Neural cell (in vitro differentiated cells): ENCODE measurements around the gene RRM1. TPM values are rescaled to one million over a fixed set of nuclear protein-coding genes. Genes with fewer than 3 reads are reported as not detected.

Source experiments
- H2AFZ ChIP-seq: fragments of 200-600, 300-800 bp; sonication (generic), shearing (Covaris generic); 2 replicates; pipeline ENCODE4 v1.6.0; 2014; ENCODE audit warnings: low read depth, mild to moderate bottlenecking, antibody characterized with exemption, low read length, moderate library complexity
- H3F3A ChIP-seq: fragments of 200-600 bp; shearing (Covaris generic); 2 replicates; pipeline ENCODE4 v1.6.1; 2016; ENCODE audit warnings: mild to moderate bottlenecking, moderate library complexity, mixed read lengths, antibody characterized with exemption, low read length; ENCODE audit not compliant: insufficient read depth, poor library complexity, severe bottlenecking
- H3K27ac ChIP-seq: fragments of 200-600, 300-800 bp; sonication (generic), shearing (Covaris generic); 2 replicates; pipeline ENCODE4 v1.5.1; 2014; ENCODE audit warnings: mild to moderate bottlenecking, low read length, moderate library complexity
- H3K27me3 ChIP-seq: fragments of 300-800, 200-600 bp; sonication (generic), shearing (Covaris generic); 2 replicates; pipeline ENCODE4 v1.6.0; 2014; ENCODE audit warnings: mild to moderate bottlenecking, low read depth, low read length, moderate library complexity; ENCODE audit not compliant: insufficient read depth
- H3K36me3 ChIP-seq: fragments of 300-800, 200-600 bp; sonication (generic), shearing (Covaris generic); 2 replicates; pipeline ENCODE4 v1.5.1; 2014; ENCODE audit warnings: mild to moderate bottlenecking, antibody characterized with exemption, low read length, moderate library complexity; ENCODE audit not compliant: insufficient read depth
- H3K4me2 ChIP-seq: fragments of 300-800, 200-600 bp; sonication (generic), shearing (Covaris generic); 2 replicates; pipeline ENCODE4 v1.6.0; 2014; ENCODE audit warnings: mild to moderate bottlenecking, low read length
- H3K4me3 ChIP-seq: fragments of 300-800, 200-600 bp; sonication (generic), shearing (Covaris generic); 2 replicates; pipeline ENCODE4 v1.5.1; 2014; ENCODE audit warnings: mild to moderate bottlenecking, low read length, moderate library complexity
- H3K79me2 ChIP-seq: fragments of 200-600 bp; shearing (Covaris generic); replicated peaks from 2 replicates; pipeline ENCODE4 v1.6.0; 2014; ENCODE audit warnings: mild to moderate bottlenecking, low read length, moderate library complexity; ENCODE audit not compliant: insufficient read depth
- H3K9ac ChIP-seq: fragments of 300-800, 200-600 bp; sonication (generic), shearing (Covaris generic); 2 replicates; pipeline ENCODE4 v1.6.1; 2016; ENCODE audit warnings: mild to moderate bottlenecking, low read length, mixed read lengths
- H3K9me2 ChIP-seq: fragments of 200-600 bp; shearing (Covaris generic); 2 replicates; pipeline ENCODE4 v1.6.1; 2016; ENCODE audit warnings: mild to moderate bottlenecking, low read length, mixed read lengths; ENCODE audit not compliant: insufficient read depth
- H3K9me3 ChIP-seq: fragments of 200-600, 300-800 bp; sonication (generic), shearing (Covaris generic); 2 replicates; pipeline ENCODE4 v1.6.1; 2016; ENCODE audit warnings: mild to moderate bottlenecking, mixed run types, low read length, moderate library complexity, mixed read lengths
- H4K20me1 ChIP-seq: fragments of 200-600 bp; shearing (Covaris generic); 2 replicates; pipeline ENCODE4 v1.6.1; 2016; ENCODE audit warnings: mild to moderate bottlenecking, mixed run types; ENCODE audit not compliant: insufficient read depth
- EP300 ChIP-seq: fragments of 450-650 bp; conservative IDR thresholded peaks from 2 replicates; pipeline ENCODE4 v1.6.1; 2014; ENCODE audit warnings: antibody characterized with exemption, mild to moderate bottlenecking, moderate library complexity; ENCODE audit not compliant: poor library complexity, severe bottlenecking
- EZH2 ChIP-seq: fragments of 200-600, 300-800 bp; shearing (Covaris generic), sonication (generic); IDR thresholded peaks from 2 replicates; pipeline ENCODE4 v1.6.1; 2014; ENCODE audit warnings: antibody characterized with exemption, low read length, borderline replicate concordance, mild to moderate bottlenecking; ENCODE audit not compliant: insufficient read depth, poor library complexity, severe bottlenecking
- MXI1 ChIP-seq: fragments of 450-650 bp; conservative IDR thresholded peaks from 2 replicates; pipeline ENCODE4 v1.6.1; 2014; ENCODE audit warnings: antibody characterized with exemption, mild to moderate bottlenecking; ENCODE audit not compliant: poor library complexity, severe bottlenecking
- POLR2AphosphoS5 ChIP-seq: IDR thresholded peaks from 2 replicates; pipeline ENCODE4 v1.6.1; 2012
- RAD21 ChIP-seq: fragments of 450-650 bp; conservative IDR thresholded peaks from 2 replicates; pipeline ENCODE4 v1.6.1; 2014; ENCODE audit warnings: antibody characterized with exemption, mild to moderate bottlenecking, moderate library complexity
- SMC3 ChIP-seq: fragments of 450-650 bp; conservative IDR thresholded peaks from 2 replicates; pipeline ENCODE4 v1.6.1; 2014; ENCODE audit warnings: antibody characterized with exemption, mild to moderate bottlenecking, moderate library complexity; ENCODE audit not compliant: poor library complexity
- TAF1 ChIP-seq: IDR thresholded peaks from 2 replicates; pipeline ENCODE4 v1.6.1; 2012; ENCODE audit warnings: low read depth
- polyA plus RNA-seq: library from polyadenylated mRNA; depleted of rRNA; stranded (reverse); fragments of >200 nt; gene quantifications from 2 replicates; pipeline ENCODE4 v1.2.3, GENCODE V29; 2014
- TF ChIP-seq, protein P1 (sequence below): IDR thresholded peaks from 2 replicates; pipeline ENCODE4 v1.6.1; 2012; ENCODE audit warnings: borderline replicate concordance
- TF ChIP-seq, protein P2 (sequence below): fragments of 450-650 bp; IDR thresholded peaks from 2 replicates; pipeline ENCODE4 v1.5.1; 2014; ENCODE audit warnings: antibody characterized with exemption, mild to moderate bottlenecking, moderate library complexity; ENCODE audit not compliant: poor library complexity, severe bottlenecking

RRM1 gene
- polyA plus RNA-seq, 1 donor from 2014 or later, result 65.9 TPM

- no peaks in the 10 kb centered on the region for H3K9me3 ChIP-seq
- H2AFZ ChIP-seq, result peak overlapping the region; percentile 87
- peak overlapping the region; percentile 92 for H3K27ac ChIP-seq
- TF ChIP-seq, protein P1, sequence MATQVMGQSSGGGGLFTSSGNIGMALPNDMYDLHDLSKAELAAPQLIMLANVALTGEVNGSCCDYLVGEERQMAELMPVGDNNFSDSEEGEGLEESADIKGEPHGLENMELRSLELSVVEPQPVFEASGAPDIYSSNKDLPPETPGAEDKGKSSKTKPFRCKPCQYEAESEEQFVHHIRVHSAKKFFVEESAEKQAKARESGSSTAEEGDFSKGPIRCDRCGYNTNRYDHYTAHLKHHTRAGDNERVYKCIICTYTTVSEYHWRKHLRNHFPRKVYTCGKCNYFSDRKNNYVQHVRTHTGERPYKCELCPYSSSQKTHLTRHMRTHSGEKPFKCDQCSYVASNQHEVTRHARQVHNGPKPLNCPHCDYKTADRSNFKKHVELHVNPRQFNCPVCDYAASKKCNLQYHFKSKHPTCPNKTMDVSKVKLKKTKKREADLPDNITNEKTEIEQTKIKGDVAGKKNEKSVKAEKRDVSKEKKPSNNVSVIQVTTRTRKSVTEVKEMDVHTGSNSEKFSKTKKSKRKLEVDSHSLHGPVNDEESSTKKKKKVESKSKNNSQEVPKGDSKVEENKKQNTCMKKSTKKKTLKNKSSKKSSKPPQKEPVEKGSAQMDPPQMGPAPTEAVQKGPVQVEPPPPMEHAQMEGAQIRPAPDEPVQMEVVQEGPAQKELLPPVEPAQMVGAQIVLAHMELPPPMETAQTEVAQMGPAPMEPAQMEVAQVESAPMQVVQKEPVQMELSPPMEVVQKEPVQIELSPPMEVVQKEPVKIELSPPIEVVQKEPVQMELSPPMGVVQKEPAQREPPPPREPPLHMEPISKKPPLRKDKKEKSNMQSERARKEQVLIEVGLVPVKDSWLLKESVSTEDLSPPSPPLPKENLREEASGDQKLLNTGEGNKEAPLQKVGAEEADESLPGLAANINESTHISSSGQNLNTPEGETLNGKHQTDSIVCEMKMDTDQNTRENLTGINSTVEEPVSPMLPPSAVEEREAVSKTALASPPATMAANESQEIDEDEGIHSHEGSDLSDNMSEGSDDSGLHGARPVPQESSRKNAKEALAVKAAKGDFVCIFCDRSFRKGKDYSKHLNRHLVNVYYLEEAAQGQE, result no peak
- TF ChIP-seq MXI1 (no peak), POLR2AphosphoS5 (no peak), SMC3 (no peak), TAF1 (no peak), EZH2 (no peak), RAD21 (no peak), EP300 (no peak)
- TF ChIP-seq, protein P2, sequence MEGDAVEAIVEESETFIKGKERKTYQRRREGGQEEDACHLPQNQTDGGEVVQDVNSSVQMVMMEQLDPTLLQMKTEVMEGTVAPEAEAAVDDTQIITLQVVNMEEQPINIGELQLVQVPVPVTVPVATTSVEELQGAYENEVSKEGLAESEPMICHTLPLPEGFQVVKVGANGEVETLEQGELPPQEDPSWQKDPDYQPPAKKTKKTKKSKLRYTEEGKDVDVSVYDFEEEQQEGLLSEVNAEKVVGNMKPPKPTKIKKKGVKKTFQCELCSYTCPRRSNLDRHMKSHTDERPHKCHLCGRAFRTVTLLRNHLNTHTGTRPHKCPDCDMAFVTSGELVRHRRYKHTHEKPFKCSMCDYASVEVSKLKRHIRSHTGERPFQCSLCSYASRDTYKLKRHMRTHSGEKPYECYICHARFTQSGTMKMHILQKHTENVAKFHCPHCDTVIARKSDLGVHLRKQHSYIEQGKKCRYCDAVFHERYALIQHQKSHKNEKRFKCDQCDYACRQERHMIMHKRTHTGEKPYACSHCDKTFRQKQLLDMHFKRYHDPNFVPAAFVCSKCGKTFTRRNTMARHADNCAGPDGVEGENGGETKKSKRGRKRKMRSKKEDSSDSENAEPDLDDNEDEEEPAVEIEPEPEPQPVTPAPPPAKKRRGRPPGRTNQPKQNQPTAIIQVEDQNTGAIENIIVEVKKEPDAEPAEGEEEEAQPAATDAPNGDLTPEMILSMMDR, result no peak
- H3K79me2 ChIP-seq, result peaks cover 27% of the 10 kb centered on the region
- no peaks in the 10 kb centered on the region for H3K27me3 ChIP-seq
- peak overlapping the region; percentile 93 for H3K4me3 ChIP-seq
- H3F3A ChIP-seq, result no peaks in the 10 kb centered on the region
- H3K4me2 ChIP-seq, result peak overlapping the region; percentile 77
- H3K9me2 ChIP-seq, result no peaks in the 10 kb centered on the region
- H3K36me3 ChIP-seq, result no peaks in the 10 kb centered on the region
- H3K9ac ChIP-seq, result peak overlapping the region; percentile 88
- no peaks in the 10 kb centered on the region for H4K20me1 ChIP-seq
Measured at GRCh38 chr11:4093519-4094347, 866 bp upstream of the RRM1 start.

DNA sequence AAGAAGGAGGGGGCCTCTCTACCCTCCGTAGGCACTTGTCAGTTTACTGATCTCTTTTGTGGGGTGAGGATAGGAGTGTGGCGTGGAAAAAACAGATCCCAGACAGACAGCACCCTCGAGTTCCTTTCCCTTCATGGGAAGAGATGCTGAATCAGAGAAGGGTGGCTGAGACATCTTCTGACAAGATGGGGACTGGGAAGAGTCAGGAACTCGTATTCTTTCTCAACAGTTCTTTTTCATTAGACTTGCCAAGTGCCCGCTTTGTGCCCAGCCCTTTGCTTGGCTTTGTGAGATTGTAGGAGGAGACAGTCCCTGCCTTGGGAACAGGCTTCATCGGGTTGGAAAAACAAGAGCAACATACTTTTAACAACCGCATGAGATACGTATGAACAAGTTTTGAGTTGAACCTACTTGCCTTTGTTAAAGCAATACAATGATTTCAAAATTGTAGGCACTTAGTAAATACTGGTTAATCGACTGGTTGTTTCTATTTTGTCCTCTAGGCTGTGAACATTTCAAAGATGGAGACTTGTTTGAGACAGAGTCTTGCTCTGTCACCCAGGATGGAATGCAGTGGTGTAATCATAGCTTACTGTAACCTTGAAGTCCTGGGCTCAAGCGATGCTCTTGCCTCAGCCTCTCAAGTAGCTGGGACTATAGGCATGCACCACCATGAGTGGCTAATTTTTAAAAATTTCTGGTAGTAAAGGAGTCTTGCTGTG, 1.1 kb downstream of the RRM1 start:
- Histone ChIP-seq H3K4me2 (peak overlapping the region; percentile 99), H3K9me2 (no peaks in the 10 kb centered on the region), H3K27ac (peak overlapping the region; percentile 92), H3K79me2 (peaks cover 38% of the 10 kb centered on the region), H3K27me3 (no peaks in the 10 kb centered on the region), H4K20me1 (no peaks in the 10 kb centered on the region), H3K36me3 (no peaks in the 10 kb centered on the region), H2AFZ (peak overlapping the region; percentile 97), H3K9me3 (no peaks in the 10 kb centered on the region), H3K9ac (peak overlapping the region; percentile 88), H3F3A (no peaks in the 10 kb centered on the region), H3K4me3 (peak overlapping the region; percentile 93)
- no peak for TF ChIP-seq TAF1
- no peak for TF ChIP-seq RAD21
- TF ChIP-seq, protein P2, result no peak
- no peak for TF ChIP-seq MXI1
- no peak for TF ChIP-seq EP300
- TF ChIP-seq, protein P1, result no peak
- no peak for TF ChIP-seq EZH2
- TF ChIP-seq SMC3, result no peak
- no peak for TF ChIP-seq POLR2AphosphoS5
